ENCODE data around the gene KCNJ1. TPM values are rescaled to one million over a fixed set of nuclear protein-coding genes. Genes with fewer than 3 reads are reported as not detected.

The KCNJ1 gene
- total and polyA plus RNA-seq, 2 experiments from 2014 or later = 0.16 TPM; not detected in 1

DNA sequence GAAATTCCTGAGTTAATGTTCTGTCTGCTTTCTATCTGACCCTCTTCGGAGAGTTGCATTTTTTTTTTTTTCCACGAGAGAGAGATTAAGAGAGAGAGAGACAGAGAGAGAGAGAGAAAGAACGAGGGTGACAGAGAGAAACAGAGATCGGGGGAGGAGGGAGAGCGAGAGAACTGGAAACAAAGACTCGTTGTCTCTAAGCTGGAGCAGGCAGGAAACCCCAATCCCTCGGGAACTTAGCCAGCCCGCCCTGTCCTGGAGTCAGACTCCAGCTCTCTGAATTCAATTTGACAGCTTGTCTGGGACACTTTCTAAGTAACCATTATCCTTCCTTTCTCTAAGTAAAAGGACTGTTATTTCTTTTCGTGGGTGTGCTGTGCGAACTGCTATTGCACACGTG lies 76.9 kb downstream of the KCNJ1 start:
- peak overlapping the region; percentile 56; the same call in 1 of the 2 replicates for H2AFZ ChIP-seq
- TF ChIP-seq EZH2 (IDR thresholded peaks at IDR 0.05; ENCODE audit: low read depth, unreplicated experiment) (no peak), ZNF462 (CRISPR knock-in tag; IDR thresholded peaks at IDR 0.05) (no peak), ETS1 (IDR thresholded peaks at IDR 0.05) (no peak), ZNF331 (CRISPR knock-in tag; IDR thresholded peaks at IDR 0.05; ENCODE audit: low read depth) (no peak), POLR2AphosphoS5 (IDR thresholded peaks at IDR 0.05; ENCODE audit: low read depth) (no peak), ZNF114 (CRISPR knock-in tag; IDR thresholded peaks at IDR 0.05) (no peak), CTCF (conservative IDR thresholded peaks at IDR 0.05; ENCODE audit: low read depth in 2 of 2) (no peak)
- peaks cover 24% of the 10 kb centered on the region for H3K4me1 Mint-ChIP-seq
- no peak overlapping the region for H3K27ac ChIP-seq (ENCODE audit: low read depth)
- peaks cover 5% of the 10 kb centered on the region; the same call in 1 of the 2 replicates for H3K9me2 ChIP-seq (ENCODE audit: insufficient read depth)
- H3K36me3 Mint-ChIP-seq (ENCODE audit: low read depth) = no peaks in the 10 kb centered on the region
- peaks cover 2% of the 10 kb centered on the region; the same call in 1 of the 3 replicates for H3K9me3 Mint-ChIP-seq
- no peak overlapping the region for H3K4me2 ChIP-seq
- peak; percentile 45; the same call in 2 of the 3 replicates for ATAC-seq
- no peak for DNase-seq (ENCODE audit: low spot score)
- H3K36me3 ChIP-seq (ENCODE audit: insufficient read depth) = no peaks in the 10 kb centered on the region
- H3K27ac Mint-ChIP-seq = no peak overlapping the region; the same call in 1 of the 2 replicates
- H3K4me3 Mint-ChIP-seq = no peak overlapping the region
- H4K20me1 ChIP-seq (replicated peaks; ENCODE audit: insufficient read depth) = no peaks in the 10 kb centered on the region
- no peaks in the 10 kb centered on the region for H3K27me3 ChIP-seq (ENCODE audit: insufficient read depth)
- H3K4me1 ChIP-seq (ENCODE audit: insufficient read depth) = peaks cover 15% of the 10 kb centered on the region
- H3K4me3 ChIP-seq = no peak overlapping the region
- H3F3A ChIP-seq (replicated peaks; ENCODE audit: low read depth) = 0 out of 2 replicates have a peak, but pooled peaks cover 2% of the 10 kb centered on the region
- no peaks in the 10 kb centered on the region for H3K79me2 ChIP-seq (replicated peaks; ENCODE audit: insufficient read depth)
- H3K27me3 Mint-ChIP-seq (ENCODE audit: insufficient read depth, low read depth, poor library complexity) = peaks cover 12% of the 10 kb centered on the region

Data from GM23338 (cell line).